ENCODE measurements around the gene CLDN6.

The CLDN6 gene

GRCh38 chr16:3026609-3027488, 8.9 kb upstream of the CLDN6 start:
- no peak for DNase-seq

DNA sequence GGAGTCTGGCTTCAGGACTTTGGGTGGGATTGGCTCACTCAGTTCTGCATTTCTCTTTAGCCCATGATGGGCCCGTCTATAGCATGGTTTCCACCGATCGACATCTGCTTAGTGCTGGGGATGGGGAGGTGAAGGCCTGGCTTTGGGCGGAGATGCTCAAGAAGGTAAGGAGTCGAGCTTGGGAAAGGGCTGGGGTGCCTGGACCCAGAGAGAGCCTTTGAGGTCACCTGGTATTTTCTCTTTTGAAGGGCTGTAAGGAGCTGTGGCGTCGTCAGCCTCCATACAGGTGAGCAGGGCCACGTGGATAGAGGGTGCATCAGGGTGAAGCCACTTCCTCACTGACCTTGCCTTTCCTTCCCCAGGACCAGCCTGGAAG, 8.0 kb upstream of the CLDN6 start:
- no peak for DNase-seq

DNA sequence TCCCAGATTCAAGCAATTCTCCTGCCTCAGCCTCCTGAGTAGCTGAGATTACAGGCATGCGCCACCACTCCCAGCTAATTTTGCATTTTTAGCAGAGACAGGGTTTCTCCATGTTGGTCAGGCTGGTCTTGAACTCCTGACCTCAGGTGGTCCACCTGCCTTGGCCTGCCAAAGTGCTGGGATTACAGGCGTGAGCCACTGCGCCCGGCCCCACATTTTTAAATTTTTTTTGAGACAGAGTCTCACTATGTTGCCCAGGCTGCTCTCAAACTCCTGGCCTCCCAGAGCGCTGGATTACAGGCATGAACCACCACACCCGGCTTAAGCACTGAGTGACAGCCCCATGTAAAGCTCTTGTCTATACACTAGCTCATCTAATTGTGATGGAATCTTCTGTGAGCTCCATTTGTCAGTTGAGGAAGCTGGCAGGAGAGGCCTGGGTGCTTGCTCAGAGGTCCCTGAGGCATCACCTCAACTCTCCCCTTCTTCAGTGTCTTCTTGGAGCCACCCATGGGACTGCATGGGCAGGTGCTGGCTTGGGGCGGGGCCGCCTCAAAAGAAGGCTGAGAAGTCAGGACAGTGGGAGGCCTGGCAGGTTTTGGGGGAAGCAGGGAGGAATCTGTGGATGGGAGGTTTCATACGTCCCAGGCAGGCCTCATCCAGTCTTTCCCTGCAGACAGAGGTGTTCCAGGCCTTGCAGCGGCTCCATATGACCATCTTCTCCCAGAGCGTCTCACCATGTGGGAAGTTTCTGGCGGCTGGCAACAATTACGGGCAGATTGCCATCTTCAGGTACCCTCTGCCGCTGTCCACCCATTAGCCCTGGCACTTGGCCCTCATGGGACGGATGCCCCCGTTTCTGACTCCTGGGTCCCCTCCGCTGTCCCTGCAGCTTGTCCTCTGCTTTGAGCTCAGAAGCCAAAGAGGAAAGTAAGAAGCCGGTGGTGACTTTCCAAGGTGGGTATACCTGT, 7.3 kb upstream of the CLDN6 start:
- DNase-seq = no peak

DNA sequence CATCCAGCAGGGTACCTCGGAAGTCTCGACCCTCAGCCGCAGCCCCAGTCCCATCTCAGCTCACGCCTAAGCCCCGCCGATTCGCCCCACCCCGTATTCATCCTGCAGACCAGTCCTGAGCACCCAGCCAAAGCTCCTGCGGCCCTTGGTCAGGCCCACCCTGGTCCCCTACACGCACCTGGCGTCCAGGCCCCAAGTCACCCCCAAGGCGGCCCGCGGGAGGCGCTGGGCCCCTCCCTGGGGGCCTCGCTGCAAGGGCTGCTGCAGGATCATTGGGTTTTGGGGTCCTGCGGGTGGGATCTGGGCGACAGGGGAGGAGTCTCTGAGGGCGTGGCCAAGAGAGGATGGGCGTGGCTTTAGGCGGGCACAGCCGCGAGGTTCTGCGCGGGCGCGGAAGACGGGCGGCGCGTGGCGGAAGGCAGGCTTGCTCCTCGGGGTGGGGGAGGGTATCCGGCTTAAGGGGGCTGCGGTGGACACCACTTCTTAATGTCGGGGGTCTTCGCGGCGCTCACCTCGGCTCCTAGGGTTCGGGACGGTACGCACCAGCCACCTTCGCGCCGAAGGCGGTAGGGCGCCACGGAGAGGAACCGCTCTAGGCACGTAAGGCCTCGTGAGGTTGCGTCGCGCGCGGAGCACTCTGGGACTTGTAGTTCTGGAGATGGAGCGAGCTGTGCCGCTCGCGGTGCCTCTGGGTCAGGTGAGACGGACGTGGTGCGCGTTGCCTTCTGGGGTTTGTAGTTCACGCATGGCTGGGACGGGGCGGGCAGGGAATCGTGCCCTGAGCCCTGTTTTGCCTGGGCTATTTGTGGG, 5.9 kb upstream of the CLDN6 start, which contains the start of the genes HCFC1R1 and THOC6:
Gene HCFC1R1, minus strand, starts transcription at position 274 of the 810 bp plus-strand sequence. Its CDS starts 1 bp downstream, at position 273.
Gene THOC6, plus strand, starts transcription at position 367 of the 810 bp plus-strand sequence. Its CDS starts 292 bp downstream, at position 659.
- DNase-seq = peak; percentile 95

- no peak for DNase-seq
Observed at GRCh38 chr16:3023415-3023668, 5.4 kb upstream of the CLDN6 start.

GRCh38 chr16:3022684-3023414, 4.9 kb upstream of the CLDN6 start:
- no peak for DNase-seq

DNA sequence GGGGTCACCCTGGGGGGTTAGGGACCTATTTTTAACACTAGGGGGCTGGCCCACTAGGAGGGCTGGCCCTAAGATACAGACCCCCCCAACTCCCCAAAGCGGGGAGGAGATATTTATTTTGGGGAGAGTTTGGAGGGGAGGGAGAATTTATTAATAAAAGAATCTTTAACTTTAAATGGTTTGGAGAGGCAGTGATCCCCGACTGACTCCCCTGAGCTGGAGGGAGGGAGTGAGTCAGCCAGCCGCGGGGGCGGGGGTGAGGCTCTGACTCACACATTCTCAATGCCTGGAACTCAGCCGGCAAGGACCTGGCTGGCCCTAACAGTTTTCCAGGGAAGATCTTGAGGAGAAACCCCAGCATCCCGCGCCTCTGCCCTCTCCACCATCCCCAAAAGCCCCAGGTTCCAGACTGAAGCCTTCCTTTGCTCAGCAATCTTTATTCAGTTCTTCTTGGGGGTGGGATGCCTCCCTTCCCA, 4.3 kb upstream of the CLDN6 start:
- DNase-seq = peak; percentile 31

- peak; percentile 58 for DNase-seq
Observed at GRCh38 chr16:3021449-3022207, 3.6 kb upstream of the CLDN6 start.

GRCh38 chr16:3020604-3021448, 2.8 kb upstream of the CLDN6 start:
- no peak for DNase-seq

- peak; percentile 25 for DNase-seq
Observed at GRCh38 chr16:3020247-3020603, 2.2 kb upstream of the CLDN6 start, which contains the start of gene TNFRSF12A. TSS of gene TNFRSF12A (plus strand) at chr16:3020368. CDS start at chr16:3020398, 30 bp downstream.

DNA sequence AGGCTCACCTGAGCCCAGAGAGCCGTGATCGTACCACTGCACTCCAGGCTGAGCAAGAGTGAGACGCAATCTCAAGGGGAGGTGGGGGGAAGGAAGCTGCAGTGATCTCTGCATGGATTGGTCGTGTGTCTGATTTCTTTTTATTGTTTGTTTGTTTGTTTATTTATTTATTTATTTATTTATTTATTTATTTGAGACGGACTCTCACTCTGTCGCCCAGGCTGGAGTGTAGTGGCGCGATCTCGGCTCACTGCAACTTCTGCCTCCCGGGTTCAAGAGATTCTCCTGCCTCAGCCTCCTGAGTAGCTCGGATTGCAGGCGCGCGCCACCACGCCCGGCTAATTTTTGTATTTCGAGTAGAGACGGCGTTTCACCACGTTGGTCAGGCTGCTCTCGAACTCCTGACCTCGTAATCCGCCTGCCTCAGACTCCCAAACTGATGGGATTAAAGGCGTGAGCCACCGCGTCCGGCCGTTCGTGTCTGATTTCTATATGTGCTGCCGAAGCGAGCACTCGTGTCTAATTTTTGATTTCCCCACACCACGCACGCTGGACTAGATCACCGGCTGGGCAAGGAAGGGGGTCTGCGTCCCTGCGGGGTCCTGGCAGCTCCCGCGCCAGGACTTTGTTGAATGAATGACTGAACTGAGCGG, 1.7 kb upstream of the CLDN6 start:
- no peak for DNase-seq

- no peak for DNase-seq
Observed at GRCh38 chr16:3017344-3017743, 639 bp downstream of the CLDN6 start.

- no peak for DNase-seq
Observed at GRCh38 chr16:3015865-3016521, 2.0 kb downstream of the CLDN6 start.

- no peak for DNase-seq
Observed at GRCh38 chr16:3014971-3015370, 3.0 kb downstream of the CLDN6 start.

DNA sequence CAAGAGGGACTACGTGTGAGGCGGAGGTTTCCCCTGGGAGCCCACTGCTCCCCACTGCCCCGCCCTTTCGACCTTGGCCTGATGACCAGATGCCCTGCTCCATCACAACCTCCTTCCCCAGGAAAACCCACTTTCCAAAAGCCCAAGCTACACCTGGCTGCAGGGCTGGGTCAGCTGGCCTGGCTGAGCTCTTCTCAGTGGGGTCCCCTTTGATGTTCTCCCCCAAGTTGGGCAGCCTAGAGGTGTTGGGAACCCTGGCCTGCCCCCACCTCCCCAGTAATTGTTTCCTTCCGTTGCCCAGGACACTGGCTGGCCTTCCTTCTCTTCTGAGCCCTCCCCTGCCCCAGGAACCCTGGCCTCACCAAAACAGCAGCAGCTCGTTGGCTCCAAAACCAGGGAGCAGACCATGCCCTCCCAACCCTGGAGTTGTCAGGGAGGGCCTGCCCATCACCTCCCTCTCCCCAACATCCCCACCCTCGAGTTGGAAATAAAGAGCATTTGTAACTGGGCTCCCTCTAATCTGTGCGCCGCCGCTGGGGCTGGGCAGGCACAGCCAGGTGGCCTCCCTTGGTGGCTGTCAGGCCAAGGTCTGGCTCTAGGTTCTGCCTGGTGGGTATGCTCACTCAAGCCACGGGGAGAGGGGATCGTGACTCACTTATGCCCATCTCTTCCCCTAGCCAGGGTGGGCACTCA, 3.8 kb downstream of the CLDN6 start:
- no peak for DNase-seq

DNA sequence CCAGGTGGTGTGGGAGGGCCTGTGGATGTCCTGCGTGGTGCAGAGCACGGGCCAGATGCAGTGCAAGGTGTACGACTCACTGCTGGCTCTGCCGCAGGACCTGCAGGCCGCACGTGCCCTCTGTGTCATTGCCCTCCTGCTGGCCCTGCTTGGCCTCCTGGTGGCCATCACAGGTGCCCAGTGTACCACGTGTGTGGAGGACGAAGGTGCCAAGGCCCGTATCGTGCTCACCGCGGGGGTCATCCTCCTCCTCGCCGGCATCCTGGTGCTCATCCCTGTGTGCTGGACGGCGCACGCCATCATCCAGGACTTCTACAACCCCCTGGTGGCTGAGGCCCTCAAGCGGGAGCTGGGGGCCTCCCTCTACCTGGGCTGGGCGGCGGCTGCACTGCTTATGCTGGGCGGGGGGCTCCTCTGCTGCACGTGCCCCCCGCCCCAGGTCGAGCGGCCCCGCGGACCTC, 4.5 kb downstream of the CLDN6 start:
- no peak for DNase-seq

- DNase-seq = no peak
Observed at GRCh38 chr16:3012828-3013420, 5.1 kb downstream of the CLDN6 start, which contains the start of gene CLDN9. TSS of gene CLDN9 (plus strand) at chr16:3012923. CDS start at chr16:3013363, 440 bp downstream.

- DNase-seq = no peak
Observed at GRCh38 chr16:3012246-3012645, 5.7 kb downstream of the CLDN6 start.

Measured in DMS 273 treated with DMSO at 0.1 percent for 48 hours (cell line).